Pancreas (tissue), 10 donors: ENCODE results near the gene SLC22A31. TPM values are rescaled to one million over a fixed set of nuclear protein-coding genes. Genes with fewer than 3 reads are reported as not detected.

Experiments used
- ATAC-seq, 4 donors: fragments of 200-7000 bp; cut with Tn5 transposase; one replicate each; pipeline versions ENCODE4 v1.8.0 to v1.9.1; 2020; ENCODE audit warnings: mild to moderate bottlenecking in 4 of 4, moderate library complexity in 4 of 4
- DNase-seq, 6 donors: peaks; one replicate each; pipeline ENCODE4 v3.0.0-alpha.2; 2020
- FAIRE-seq: peaks from 2 replicates; lab custom pipeline; 2012; peaks lifted over from hg19 to GRCh38; lab: Jason Lieb, UNC
- H3K27ac ChIP-seq, 4 donors: fragments of 200-600 bp; sonication (generic); 1 replicate in 3 of 4; 2 replicates in 1 of 4; pipeline versions ENCODE4 v1.5.0 to v1.8.0; 2020
- H3K27me3 ChIP-seq, 4 donors: fragments of 200-600 bp; one replicate each; pipeline ENCODE4 v1.8.0; 2021
- H3K36me3 ChIP-seq, 3 donors: fragments of 200-600 bp; sonication (generic) in 1 of 3; one replicate each; pipeline versions ENCODE4 v1.5.0 to v1.8.0; 2020 to 2021
- H3K4me1 ChIP-seq, 3 donors: fragments of 200-600 bp; one replicate each; pipeline ENCODE4 v1.8.0; 2021
- H3K4me3 ChIP-seq, 4 donors: fragments of 200-600 bp; sonication (generic) in 2 of 4; one replicate each; pipeline versions ENCODE4 v1.5.0 to v1.8.0; 2020 to 2021
- H3K9me3 ChIP-seq, 4 donors: fragments of 200-600 bp; one replicate each; pipeline ENCODE4 v1.8.0; 2021
- WGBS, 2 donors: extraction: QIAGEN DNeasy Blood & Tissue Kit; methylation state at CpG; one replicate each; pipeline ENCODE4 v1.1.7; 2013; 5-methylcytosine and 5-hydroxymethylcytosine counted together
- intact Hi-C, 3 donors: fragments of 100-400 bp; cut with DNase I; formaldehyde crosslinking; loops; one replicate each; pipeline versions ENCODE4 v1.11.1 to v1.14.2; 2022
- polyA plus RNA-seq, 2 donors: library from polyadenylated mRNA; stranded (reverse); fragments of 200-250 nt; gene quantifications; one replicate each; pipeline ENCODE4 v1.2.3, GENCODE V29; 2013
- total RNA-seq, 6 donors: library from RNA; stranded (reverse); fragmentation: NEBNext Ultra II Directional in 4 of 6; extraction: Animal tissue kit (Norgen Biotek cat#: 25700) in 4 of 6; gene quantifications; one replicate each; pipeline versions ENCODE4 v1.2.1 to v1.2.4, GENCODE V29; 2021 to 2023
- TF ChIP-seq, protein P1 (sequence below), 4 donors: fragments of 200-600 bp; sonication (generic) in 3 of 4; IDR thresholded peaks; one replicate each; pipeline versions ENCODE4 v1.5.0 to v1.8.0; 2021; ENCODE audit warnings: antibody characterized with exemption in 4 of 4
- donor health status: healthy with polysubstance abuse.
- donor health status: DM: no; HTN: no; CAD: no; lungs with moderate emphysema.
- donor health status: DM: no; HTN: no; CAD: no.
- donor health status: control.
- donor health status: control.
- donor health status: Bipolar disorder and iron deficiency.
- donor health status: DM: yes; HTN: yes; CAD: no.
- donor health status: DM: no; HTN: no; CAD: no.
- donor health status: DM: no; HTN: no; CAD: no.
- donor health status: DM: yes; HTN: yes; CAD: no.

The SLC22A31 gene
- total and polyA plus RNA-seq, 8 donors, result 0.37 to 131 (median 39.0) TPM

DNA sequence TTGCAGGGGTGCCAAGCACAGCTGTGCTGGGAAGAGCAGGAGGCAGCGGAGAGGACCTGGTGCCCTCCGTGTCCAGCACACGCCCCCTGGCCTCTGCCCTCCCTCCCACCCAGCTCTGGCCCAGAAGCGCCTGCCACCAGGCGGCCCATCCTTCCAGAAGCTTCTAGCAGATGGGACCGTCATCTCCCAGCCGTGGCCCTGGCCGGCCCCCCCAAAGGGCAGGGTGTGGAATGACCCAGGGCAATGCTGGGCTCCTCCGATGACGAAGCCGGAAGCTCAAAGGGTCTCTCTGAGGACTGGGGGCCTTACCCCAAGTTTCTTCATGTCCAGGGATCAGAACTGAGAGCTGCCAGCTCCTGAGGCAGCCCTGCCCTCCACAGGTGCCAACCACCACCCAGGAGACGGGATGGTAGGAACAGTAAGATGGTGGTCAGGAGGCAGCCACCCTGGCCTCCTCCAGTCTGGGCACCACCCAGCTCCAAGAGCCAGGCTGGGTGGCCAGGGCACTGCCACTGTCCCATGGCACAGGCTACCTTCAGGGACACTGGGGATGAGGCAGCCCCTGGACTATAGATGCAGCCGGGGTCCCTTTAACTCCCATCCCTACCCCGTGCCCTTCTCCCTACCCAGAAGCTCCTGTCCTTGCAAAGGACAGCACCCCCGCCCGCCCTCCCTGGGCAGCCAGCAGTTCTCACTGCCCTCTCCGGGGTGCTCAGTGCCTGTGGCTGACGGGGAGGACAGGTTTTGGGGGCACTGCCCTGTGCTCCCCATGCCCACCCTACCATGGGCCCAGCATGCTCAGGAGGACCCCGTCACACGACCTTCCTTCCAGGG lies 35.3 kb downstream of the SLC22A31 start:
- H3K9me3 ChIP-seq, result no peaks in the 10 kb centered on the region
- TF ChIP-seq, protein P1, sequence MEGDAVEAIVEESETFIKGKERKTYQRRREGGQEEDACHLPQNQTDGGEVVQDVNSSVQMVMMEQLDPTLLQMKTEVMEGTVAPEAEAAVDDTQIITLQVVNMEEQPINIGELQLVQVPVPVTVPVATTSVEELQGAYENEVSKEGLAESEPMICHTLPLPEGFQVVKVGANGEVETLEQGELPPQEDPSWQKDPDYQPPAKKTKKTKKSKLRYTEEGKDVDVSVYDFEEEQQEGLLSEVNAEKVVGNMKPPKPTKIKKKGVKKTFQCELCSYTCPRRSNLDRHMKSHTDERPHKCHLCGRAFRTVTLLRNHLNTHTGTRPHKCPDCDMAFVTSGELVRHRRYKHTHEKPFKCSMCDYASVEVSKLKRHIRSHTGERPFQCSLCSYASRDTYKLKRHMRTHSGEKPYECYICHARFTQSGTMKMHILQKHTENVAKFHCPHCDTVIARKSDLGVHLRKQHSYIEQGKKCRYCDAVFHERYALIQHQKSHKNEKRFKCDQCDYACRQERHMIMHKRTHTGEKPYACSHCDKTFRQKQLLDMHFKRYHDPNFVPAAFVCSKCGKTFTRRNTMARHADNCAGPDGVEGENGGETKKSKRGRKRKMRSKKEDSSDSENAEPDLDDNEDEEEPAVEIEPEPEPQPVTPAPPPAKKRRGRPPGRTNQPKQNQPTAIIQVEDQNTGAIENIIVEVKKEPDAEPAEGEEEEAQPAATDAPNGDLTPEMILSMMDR (IDR thresholded peaks at IDR 0.05), result no peak
- intact Hi-C loops, result loop anchor here in 2 of 3 donors (5.0 to 10.0 kb wide), 2 partner anchors 423 to 430 kb away; no protein-coding TSS in a partner anchor
- WGBS, 2 donors, result 50 to 59% methylated on average over 18 to 20 of the region's 20 CpGs
- H3K27ac ChIP-seq, result no peak overlapping the region
- no peaks in the 10 kb centered on the region for H3K4me1 ChIP-seq
- peaks cover 0 to 5% (median 3%) of the 10 kb centered on the region in 4 donors for H3K27me3 ChIP-seq
- ATAC-seq, result no peak
- DNase-seq, result peak in 1 of 6 donors; percentile 57
- FAIRE-seq, result no peak
- no peaks in the 10 kb centered on the region for H3K36me3 ChIP-seq
- H3K4me3 ChIP-seq, result no peak overlapping the region

DNA sequence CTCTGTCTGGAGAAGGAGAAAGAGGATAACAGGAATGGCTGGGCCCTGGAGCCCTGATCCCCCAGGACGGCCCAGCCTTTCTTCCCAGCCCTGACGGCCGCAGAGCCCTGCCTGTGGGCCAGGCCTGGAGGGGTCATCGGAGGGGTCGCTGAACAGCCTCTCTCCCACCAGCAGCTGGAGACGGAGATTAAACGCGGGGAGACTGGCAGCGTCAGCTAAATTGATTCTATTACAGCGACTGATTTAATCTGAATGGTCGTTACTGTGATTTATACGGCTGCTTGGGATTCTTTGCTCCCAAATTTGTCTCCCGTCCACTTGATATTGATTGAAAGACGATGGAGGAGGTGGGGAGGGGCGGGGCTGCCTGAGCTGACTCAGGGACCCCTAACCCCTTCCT lies 35.9 kb downstream of the SLC22A31 start:
- no peaks in the 10 kb centered on the region for H3K4me1 ChIP-seq
- DNase-seq (peak in 1 of 6 donors; percentile 25), ATAC-seq (no peak), FAIRE-seq (no peak)
- H3K36me3 ChIP-seq, result no peaks in the 10 kb centered on the region
- no peak overlapping the region for H3K4me3 ChIP-seq
- peaks cover 0 to 5% (median 3%) of the 10 kb centered on the region in 4 donors for H3K27me3 ChIP-seq
- intact Hi-C loops, result loop anchor here in 2 of 3 donors (5.0 to 10.0 kb wide), 2 partner anchors 422 to 430 kb away; no protein-coding TSS in a partner anchor
- 32 to 43% methylated on average over 15 of the region's 15 CpGs for WGBS, 2 donors
- TF ChIP-seq, protein P1 (IDR thresholded peaks at IDR 0.05), result no peak
- H3K27ac ChIP-seq, result no peak overlapping the region
- no peaks in the 10 kb centered on the region for H3K9me3 ChIP-seq

GRCh38 chr16:89163297-89163696 lies 37.0 kb downstream of the SLC22A31 start:
- no peak for ATAC-seq
- 65 to 75% methylated on average over 9 of the region's 9 CpGs for WGBS, 2 donors
- no peak overlapping the region for H3K4me3 ChIP-seq
- intact Hi-C loops, result loop anchor here in 2 of 3 donors (5.0 to 10.0 kb wide), 2 partner anchors 421 to 428 kb away; no protein-coding TSS in a partner anchor
- TF ChIP-seq, protein P1 (IDR thresholded peaks at IDR 0.05), result no peak
- FAIRE-seq, result no peak
- H3K27me3 ChIP-seq, result peaks cover 0 to 5% (median under 1%) of the 10 kb centered on the region in 4 donors
- no peaks in the 10 kb centered on the region for H3K4me1 ChIP-seq
- H3K9me3 ChIP-seq, result no peaks in the 10 kb centered on the region
- no peaks in the 10 kb centered on the region for H3K36me3 ChIP-seq
- no peak for DNase-seq
- H3K27ac ChIP-seq, result no peak overlapping the region

DNA sequence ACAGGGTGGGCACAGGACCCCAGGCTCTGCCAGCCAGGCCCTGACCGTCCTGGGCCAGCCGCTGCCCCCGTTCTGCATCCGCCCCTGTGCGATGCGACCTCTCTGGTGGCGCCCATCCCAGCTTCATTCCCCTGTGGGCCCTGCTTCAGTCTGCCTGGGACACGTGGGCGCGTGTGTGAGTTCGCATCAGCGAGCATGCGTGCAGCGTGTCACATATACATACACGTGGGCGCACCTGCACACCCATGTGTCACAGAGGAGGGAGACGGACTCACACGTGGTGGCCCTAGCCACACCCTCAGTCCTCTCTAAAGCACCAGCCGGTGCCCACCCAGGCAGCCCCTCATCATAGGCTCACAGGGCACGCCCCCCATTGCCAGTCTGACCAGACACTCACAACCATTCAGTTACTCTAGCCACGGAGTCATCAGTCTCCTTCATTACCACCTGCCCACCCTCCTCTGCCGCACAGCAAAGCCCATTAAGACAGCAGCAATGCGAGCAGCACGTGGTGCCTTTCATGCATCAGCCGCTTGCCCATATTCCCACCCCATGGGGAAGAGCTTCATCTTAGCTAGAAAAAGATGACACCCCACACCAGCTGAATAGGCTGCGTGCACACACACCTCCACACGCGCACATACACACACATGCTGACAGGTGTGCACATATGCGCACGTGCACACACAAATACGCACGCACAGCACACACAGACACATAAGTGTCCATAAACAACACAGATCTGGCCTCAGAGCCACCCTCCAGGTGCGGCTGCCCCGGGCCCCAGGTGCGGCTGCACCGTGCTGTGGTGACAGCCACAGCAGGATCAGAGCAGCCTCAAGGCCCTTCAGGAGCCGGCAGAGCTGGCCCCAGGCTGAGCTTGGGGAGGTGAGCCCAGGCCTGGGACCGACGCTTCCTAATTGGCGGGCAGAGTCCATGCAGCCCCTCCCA lies 38.3 kb downstream of the SLC22A31 start:
- WGBS, 2 donors, result 72 to 80% methylated on average over 40 of the region's 40 CpGs
- H3K27me3 ChIP-seq, result peaks cover 0 to 5% (median 0%) of the 10 kb centered on the region in 4 donors
- DNase-seq, result peak in 1 of 6 donors; percentile 58
- no peaks in the 10 kb centered on the region for H3K9me3 ChIP-seq
- no peak overlapping the region for H3K27ac ChIP-seq
- TF ChIP-seq, protein P1 (IDR thresholded peaks at IDR 0.05), result no peak
- no peak overlapping the region for H3K4me3 ChIP-seq
- H3K4me1 ChIP-seq, result no peaks in the 10 kb centered on the region
- intact Hi-C loops, result loop anchor here in 2 of 3 donors (5.0 to 10.0 kb wide), 2 partner anchors 420 to 427 kb away; no protein-coding TSS in a partner anchor
- no peak for ATAC-seq
- no peak for FAIRE-seq
- no peaks in the 10 kb centered on the region for H3K36me3 ChIP-seq
